K562 (cell line): Measurements from ENCODE around the gene SNX3. TPM values are rescaled to one million over a fixed set of nuclear protein-coding genes. Genes with fewer than 3 reads are reported as not detected.

Experiments used
- polyA plus RNA-seq, 8 experiments: library from polyadenylated mRNA; depleted of rRNA in 4 of 8; stranded (reverse) in 5 of 8; unstranded in 3 of 8; fragments of >200 nt; fragmentation: Nextera tagmentation in 2 of 8; fragmentation: Illumina TruSeq in 1 of 8; extraction: Ambion mirVana in 2 of 8; extraction: Trizol in 1 of 8; gene quantifications; 2 replicates each; pipeline versions ENCODE4 v1.2.1 to v1.2.3, GENCODE V29; 2011 to 2014; ENCODE audit warnings: inconsistent platforms in 1 of 8, missing spikeins in 1 of 8
- small RNA-seq: library from RNA; depleted of rRNA; stranded (forward); fragments of <200 nt; gene quantifications from one replicate; pipeline ENCODE3, GENCODE V24; 2014
- total RNA-seq, 7 experiments: library from RNA; depleted of rRNA in 6 of 7; stranded (reverse); fragments of >200 nt in 6 of 7; fragmentation: Illumina TruSeq in 2 of 7; extraction: Trizol in 2 of 7; gene quantifications; 2 replicates each; pipeline versions ENCODE4 v1.2.1 to v1.2.3, GENCODE V29; 2011 to 2021; ENCODE audit warnings: low replicate concordance in 1 of 7

SNX3 gene
- total and polyA plus RNA-seq, 9 of the 15 experiments (the other 6 are each of a cell fraction or from before 2014, with no cell fraction given) = 48.9 to 410 (median 159) TPM

Small RNAs within 50 kb of the gene (small RNA-seq; reads per million reads assigned to genes)
- gene RNA5SP212 (not detected), gene RNU6-1144P (not detected), gene Z98742.2 (not detected)

Other genes with a start within 250 kb of the SNX3 start
- 16.3 and 26.2 TPM in 2 replicates for gene OSTM1, start 186.3 kb downstream of the SNX3 start, total RNA-seq (2014; rRNA removed)
- gene OSTM1, start 186.3 kb downstream of the SNX3 start, total RNA-seq (2014; rRNA removed; fragmentation: Illumina TruSeq; extraction: Trizol) = 20.2 and 24.9 TPM in 2 replicates
- 18.3 and 19.8 TPM in 2 replicates for gene OSTM1, start 186.3 kb downstream of the SNX3 start, total RNA-seq (2015; rRNA removed; fragmentation: Illumina TruSeq; extraction: Trizol)
- 26.6 and 29.5 TPM in 2 replicates for gene OSTM1, start 186.3 kb downstream of the SNX3 start, total RNA-seq (2021)
- gene OSTM1, start 186.3 kb downstream of the SNX3 start, polyA plus RNA-seq (2011; rRNA removed) = 21.9 and 27.6 TPM in 2 replicates
- 9.9 and 10.1 TPM in 2 replicates for gene OSTM1, start 186.3 kb downstream of the SNX3 start, polyA plus RNA-seq (2014; fragmentation: Illumina TruSeq; extraction: Trizol)
- 1 to 10 TPM; 5.6 to 7.6 TPM for gene OSTM1, start 186.3 kb downstream of the SNX3 start, polyA plus RNA-seq (2014; fragmentation: Nextera tagmentation; extraction: Ambion mirVana)
- gene OSTM1, start 186.3 kb downstream of the SNX3 start, polyA plus RNA-seq (2014; rRNA removed) = 7.2 and 9.3 TPM in 2 replicates
- not detected in 2 replicates for gene NR2E1, start 95.0 kb downstream of the SNX3 start, total RNA-seq (2014; rRNA removed)
- not detected in 2 replicates for gene NR2E1, start 95.0 kb downstream of the SNX3 start, total RNA-seq (2014; rRNA removed; fragmentation: Illumina TruSeq; extraction: Trizol)
- gene NR2E1, start 95.0 kb downstream of the SNX3 start, total RNA-seq (2015; rRNA removed; fragmentation: Illumina TruSeq; extraction: Trizol) = not detected in 2 replicates
- gene NR2E1, start 95.0 kb downstream of the SNX3 start, total RNA-seq (2021) = not detected in 2 replicates
- not detected in 2 replicates for gene NR2E1, start 95.0 kb downstream of the SNX3 start, polyA plus RNA-seq (2011; rRNA removed)
- gene NR2E1, start 95.0 kb downstream of the SNX3 start, polyA plus RNA-seq (2014; fragmentation: Illumina TruSeq; extraction: Trizol) = not detected in 2 replicates
- not detected for gene NR2E1, start 95.0 kb downstream of the SNX3 start, polyA plus RNA-seq (2014; fragmentation: Nextera tagmentation; extraction: Ambion mirVana)
- not detected in 2 replicates for gene NR2E1, start 95.0 kb downstream of the SNX3 start, polyA plus RNA-seq (2014; rRNA removed)
- gene AFG1L, start 34.0 kb upstream of the SNX3 start, total RNA-seq (2014; rRNA removed) = 2.2 and 4.2 TPM in 2 replicates
- gene AFG1L, start 34.0 kb upstream of the SNX3 start, total RNA-seq (2014; rRNA removed; fragmentation: Illumina TruSeq; extraction: Trizol) = 10.5 and 12.9 TPM in 2 replicates
- 14.0 and 15.5 TPM in 2 replicates for gene AFG1L, start 34.0 kb upstream of the SNX3 start, total RNA-seq (2015; rRNA removed; fragmentation: Illumina TruSeq; extraction: Trizol)
- 12.3 and 17.5 TPM in 2 replicates for gene AFG1L, start 34.0 kb upstream of the SNX3 start, total RNA-seq (2021)
- 6.7 and 8.1 TPM in 2 replicates for gene AFG1L, start 34.0 kb upstream of the SNX3 start, polyA plus RNA-seq (2011; rRNA removed)
- 5.8 and 5.9 TPM in 2 replicates for gene AFG1L, start 34.0 kb upstream of the SNX3 start, polyA plus RNA-seq (2014; fragmentation: Illumina TruSeq; extraction: Trizol)
- 1 to 10 TPM; 2.6 to 3.8 TPM for gene AFG1L, start 34.0 kb upstream of the SNX3 start, polyA plus RNA-seq (2014; fragmentation: Nextera tagmentation; extraction: Ambion mirVana)
- 5.2 and 5.5 TPM in 2 replicates for gene AFG1L, start 34.0 kb upstream of the SNX3 start, polyA plus RNA-seq (2014; rRNA removed)